ENCODE measurements around the gene PDGFC. TPM values are rescaled to one million over a fixed set of nuclear protein-coding genes. Genes with fewer than 3 reads are reported as not detected.

The PDGFC gene
- total and polyA plus RNA-seq, 2 of the 8 experiments (the other 6 are each of a cell fraction or from before 2014, with no cell fraction given): 0.65 to 2.7 TPM

GRCh38 chr4:156788782-156789181, 182.8 kb downstream of the PDGFC start:
- no peak for FAIRE-seq
- POLR2A ChIA-PET (ENCODE audit: partially characterized antibody): no interaction called here
- TF ChIP-seq EGR1 (IDR thresholded peaks at IDR 0.05; ENCODE audit: borderline replicate concordance, low read depth, low read length) (no peak), CTCF (IDR thresholded peaks at IDR 0.05; ENCODE audit: control extremely low read depth in 1 of 3, insufficient read depth in 1 of 3, low read depth in 1 of 3, low read length in 3 of 3) (no peak), POLR2A (IDR thresholded peaks at IDR 0.05; ENCODE audit: control extremely low read depth in 1 of 2, low read depth in 2 of 2, low read length in 2 of 2) (no peak), JUND (IDR thresholded peaks at IDR 0.05; ENCODE audit: low read length) (no peak), ZNF274 (IDR thresholded peaks at IDR 0.05; ENCODE audit: borderline replicate concordance, extremely low read depth, low read length) (no peak), CHD1 (IDR thresholded peaks at IDR 0.05; ENCODE audit: low read depth, low read length) (no peak), EZH2 (IDR thresholded peaks at IDR 0.05; ENCODE audit: low read depth, low read length, severe bottlenecking) (no peak), RXRA (IDR thresholded peaks at IDR 0.05; ENCODE audit: insufficient read depth, low read depth, low read length) (no peak), SAP30 (IDR thresholded peaks at IDR 0.05; ENCODE audit: insufficient read depth, insufficient replicate concordance, low read length) (no peak), BACH1 (IDR thresholded peaks at IDR 0.05; ENCODE audit: low read length) (no peak), CHD2 (IDR thresholded peaks at IDR 0.05; ENCODE audit: low read length) (no peak), PHF8 (conservative IDR thresholded peaks at IDR 0.05; ENCODE audit: low read depth, low read length) (no peak), YY1 (IDR thresholded peaks at IDR 0.05; ENCODE audit: low read depth, low read length) (no peak), GABPA (IDR thresholded peaks at IDR 0.05; ENCODE audit: borderline replicate concordance, insufficient read depth, low read length) (no peak)

More at GRCh38 chr4:156788782-156789181, 182.8 kb downstream of the PDGFC start:
- no peaks in the 10 kb centered on the region for H4K20me1 ChIP-seq (replicated peaks in 1 of 2; ENCODE audit: control insufficient read depth in 1 of 2, insufficient read depth in 2 of 2, low read length in 2 of 2)
- CTCF ChIA-PET (ENCODE audit: partially characterized antibody): no interaction called here
- no peak overlapping the region for H4K8ac ChIP-seq (ENCODE audit: extremely low read depth, insufficient read depth, low read length)
- H3K79me1 ChIP-seq (ENCODE audit: low read depth, low read length): no peaks in the 10 kb centered on the region
- no peak overlapping the region for H2AFZ ChIP-seq (ENCODE audit: low read length)
- H3K23ac ChIP-seq (ENCODE audit: insufficient read length): no peak overlapping the region
- no peak overlapping the region for H3K9ac ChIP-seq (replicated peaks in 1 of 4; ENCODE audit: extremely low read depth in 1 of 4, low read depth in 3 of 4, low read length in 3 of 4)
- no peak overlapping the region for H3K4ac ChIP-seq (replicated peaks; ENCODE audit: insufficient read length, low read depth, low read length)
- H3K4me3 ChIP-seq (ENCODE audit: extremely low read depth in 1 of 4, insufficient read depth in 2 of 4, low read depth in 3 of 4, low read length in 4 of 4): no peak overlapping the region
- H3K79me2 ChIP-seq (ENCODE audit: control insufficient read depth in 1 of 2, insufficient read depth in 2 of 2, low read length in 2 of 2): no peaks in the 10 kb centered on the region
- no peak overlapping the region for H4K5ac ChIP-seq (ENCODE audit: insufficient read length, low read depth, low read length)
- no peak overlapping the region for H3K4me2 ChIP-seq (ENCODE audit: insufficient read depth in 1 of 2, low read depth in 2 of 2, low read length in 2 of 2)
- no peak overlapping the region for H2BK120ac ChIP-seq (replicated peaks; ENCODE audit: low read depth, low read length)
- H2BK12ac ChIP-seq (ENCODE audit: low read depth, low read length): no peak overlapping the region
- H3K4me1 ChIP-seq (replicated peaks in 1 of 4; ENCODE audit: control insufficient read depth in 3 of 4, insufficient read depth in 4 of 4, low read length in 3 of 4): peaks cover 0 to 4% (median 0%) of the 10 kb centered on the region in 4 experiments; a peak in 2 of 7 replicates
- H3K36me3 ChIP-seq (ENCODE audit: control insufficient read depth in 2 of 4, insufficient read depth in 4 of 4, low read length in 3 of 4): no peaks in the 10 kb centered on the region
- H2AK5ac ChIP-seq (ENCODE audit: low read depth, low read length): no peak overlapping the region
- no peak overlapping the region for H2BK15ac ChIP-seq (ENCODE audit: low read length)
- H3K14ac ChIP-seq (ENCODE audit: insufficient read length): no peak overlapping the region
- H2BK5ac ChIP-seq (ENCODE audit: low read depth, low read length): no peak overlapping the region
- H4K91ac ChIP-seq (replicated peaks; ENCODE audit: insufficient read length, low read length): no peak overlapping the region
- peaks cover 0 to 1% (median 0%) of the 10 kb centered on the region in 4 experiments; a peak in 1 of 7 replicates for H3K27me3 ChIP-seq (replicated peaks in 1 of 4; ENCODE audit: control insufficient read depth in 3 of 4, extremely low read depth in 1 of 4, insufficient read depth in 3 of 4, low read length in 3 of 4)
- no peak overlapping the region for H3K18ac ChIP-seq (ENCODE audit: extremely low read depth, low read length)
- H3K9me3 ChIP-seq (ENCODE audit: insufficient read depth in 2 of 2, low read depth in 1 of 2, low read length in 1 of 2): no peaks in the 10 kb centered on the region
- no peak overlapping the region for H3K56ac ChIP-seq (replicated peaks; ENCODE audit: insufficient read length, low read depth, low read length)
- no peak for DNase-seq (ENCODE audit: low read depth in 1 of 2, low spot score in 2 of 2)
- no peak overlapping the region for H3K27ac ChIP-seq (ENCODE audit: low read depth, low read length)
- H3K23me2 ChIP-seq (ENCODE audit: low read depth, low read length): no peaks in the 10 kb centered on the region
- H2BK20ac ChIP-seq (ENCODE audit: low read length): no peak overlapping the region
